ENCODE data around the gene ANXA10.
"Not testable (repeated sequence)": the region's sequence is repeated elsewhere in the genome, so short reads cannot be mapped to it uniquely, and the experiment has no call there.

The ANXA10 gene

DNA sequence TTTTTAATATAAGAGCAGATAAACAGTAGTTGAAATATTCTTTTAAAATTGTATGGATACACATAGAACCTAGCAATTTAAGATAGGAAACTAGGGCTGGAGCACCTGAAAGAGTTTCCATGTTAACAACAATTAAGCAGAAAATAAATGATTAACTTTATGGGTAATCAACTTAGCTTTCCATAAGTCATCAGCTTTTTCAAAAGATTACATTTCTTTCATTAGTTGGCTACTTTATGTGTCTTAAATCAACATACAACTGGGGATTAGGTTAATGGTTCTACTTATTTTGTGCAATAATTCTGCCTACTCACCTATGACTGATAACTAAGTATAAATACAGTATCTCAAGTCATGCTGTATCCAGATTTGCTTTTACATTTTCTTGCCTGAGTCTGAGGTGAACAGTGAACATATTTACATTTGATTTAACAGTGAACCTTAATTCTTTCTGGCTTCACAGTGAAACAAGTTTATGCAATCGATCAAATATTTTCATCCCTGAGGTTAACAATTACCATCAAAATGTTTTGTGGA is at the start of gene ANXA10:
Gene ANXA10, plus strand, starts transcription at position 362 of the 537 bp plus-strand sequence. Its CDS starts 164 bp downstream, at position 526.
- no peak for DNase-seq (ENCODE audit: low read depth)

DNA sequence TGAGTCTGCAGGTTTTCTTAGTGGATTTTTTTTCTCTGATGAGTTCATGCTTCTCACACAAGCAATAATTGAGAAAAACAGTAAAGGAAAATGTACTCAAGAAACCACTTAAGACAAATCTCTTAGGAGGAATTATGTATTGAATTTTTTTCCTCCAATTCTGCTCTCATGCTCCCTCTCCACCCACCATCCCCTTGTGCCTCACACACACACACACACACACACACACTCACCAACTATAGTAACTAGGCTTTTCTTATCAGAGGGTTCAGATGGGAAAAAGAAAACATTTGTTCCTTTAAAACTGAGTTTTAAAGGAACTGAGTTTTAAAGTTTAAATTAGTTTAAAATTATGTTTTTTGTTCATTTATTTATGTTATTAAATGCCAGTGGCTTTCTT is 47.0 kb upstream of the ANXA10 start:
- no peak for DNase-seq (ENCODE audit: low read depth)

DNA sequence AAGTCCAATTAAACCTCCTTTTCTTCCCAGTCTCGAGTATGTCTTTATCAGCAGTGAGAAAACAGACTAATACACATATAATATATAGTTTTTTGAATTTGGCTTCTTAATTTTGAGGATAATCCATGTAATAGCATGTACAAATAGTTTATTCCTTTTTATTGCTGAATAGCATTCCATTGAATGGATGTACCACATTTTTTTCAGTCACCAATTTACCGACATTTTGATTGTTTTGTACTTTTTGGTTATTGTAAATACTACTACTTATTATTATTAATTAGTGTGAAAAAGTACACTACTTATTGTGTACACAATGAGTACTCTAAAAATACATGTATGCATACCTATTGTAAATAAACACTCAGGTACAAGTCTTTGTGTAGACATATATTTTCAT is 42.3 kb upstream of the ANXA10 start:
- no peak for DNase-seq (ENCODE audit: low read depth)

GRCh38 chr4:168051526-168051925 is 40.8 kb upstream of the ANXA10 start:
- DNase-seq (ENCODE audit: low read depth) = no peak

DNA sequence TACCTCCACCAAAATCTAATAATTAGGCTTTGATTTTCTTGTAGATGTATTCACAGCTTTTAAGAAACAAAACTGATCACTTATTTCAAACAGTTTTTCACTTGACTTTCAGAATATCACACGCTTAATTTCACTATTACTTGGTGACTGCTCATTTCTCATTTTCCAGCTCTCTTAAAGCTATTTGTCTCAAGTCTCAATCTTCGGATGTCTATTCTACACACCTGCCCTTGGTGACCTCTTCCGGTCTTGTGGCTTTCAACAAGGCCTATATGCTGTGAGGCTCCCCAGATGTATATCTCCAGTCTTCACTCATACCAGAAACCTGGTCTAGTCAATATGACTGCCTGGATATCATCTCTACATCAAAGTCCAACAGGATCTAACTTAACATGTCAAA is 34.9 kb upstream of the ANXA10 start:
- no peak for DNase-seq (ENCODE audit: low read depth)

DNA sequence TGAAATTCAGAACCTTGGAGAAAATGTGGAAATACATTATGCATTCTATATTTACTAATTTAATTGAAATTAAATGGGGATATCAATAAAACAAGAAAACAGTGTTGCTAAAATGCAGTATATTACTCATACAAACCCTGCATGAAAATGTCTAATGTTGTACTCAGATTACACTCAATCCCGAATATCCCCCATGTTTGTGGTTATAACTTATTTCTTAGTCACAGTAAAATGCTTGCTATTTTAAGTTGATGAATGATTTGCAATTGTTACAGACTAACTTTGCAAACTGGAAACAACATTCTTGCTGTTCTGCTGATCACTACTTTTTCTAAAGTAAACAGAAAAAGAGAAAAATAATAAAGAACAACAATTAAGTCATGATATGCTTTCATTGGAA is 33.1 kb upstream of the ANXA10 start:
- DNase-seq (ENCODE audit: low read depth) = no peak

DNA sequence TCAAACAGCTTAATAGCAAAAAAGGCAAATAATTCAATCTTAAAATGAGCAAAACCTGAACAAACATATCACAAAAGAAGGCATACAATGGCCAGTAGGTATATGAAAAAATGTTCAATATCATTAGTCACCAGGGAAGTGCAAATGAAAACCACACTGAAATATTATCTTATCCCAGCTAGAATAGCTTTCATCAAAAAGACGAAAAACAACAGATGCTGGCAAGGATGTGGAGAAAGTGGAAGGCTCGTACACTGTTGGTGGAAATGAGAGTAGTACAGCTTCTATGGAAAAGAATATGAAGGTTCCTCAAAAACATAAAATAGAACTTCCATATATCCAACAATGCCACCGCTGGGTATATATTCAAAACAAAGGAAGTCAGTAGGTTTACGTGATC is 29.3 kb upstream of the ANXA10 start:
- no peak for DNase-seq (ENCODE audit: low read depth)

DNA sequence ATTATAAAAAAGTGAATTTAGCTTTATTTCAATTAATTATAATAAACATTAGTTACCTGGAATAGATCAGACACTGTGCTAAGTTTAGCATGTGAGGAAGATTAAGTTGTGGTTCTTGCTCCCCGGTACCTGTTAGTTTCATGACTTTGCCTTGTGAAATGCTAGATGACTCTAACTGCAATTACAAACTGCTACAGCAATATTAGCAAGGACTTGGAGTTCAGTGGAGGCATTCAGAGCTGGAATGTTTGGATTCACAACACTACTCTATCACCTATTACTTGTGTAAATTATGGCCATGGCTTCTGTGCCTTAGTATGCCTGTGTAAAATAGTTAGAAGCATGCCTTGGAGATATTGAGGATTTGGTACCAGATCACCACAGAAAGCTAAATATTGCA is 21.4 kb upstream of the ANXA10 start:
- no peak for DNase-seq (ENCODE audit: low read depth)

GRCh38 chr4:168071304-168071703 is 21.0 kb upstream of the ANXA10 start:
- DNase-seq (ENCODE audit: low read depth) = no peak

DNA sequence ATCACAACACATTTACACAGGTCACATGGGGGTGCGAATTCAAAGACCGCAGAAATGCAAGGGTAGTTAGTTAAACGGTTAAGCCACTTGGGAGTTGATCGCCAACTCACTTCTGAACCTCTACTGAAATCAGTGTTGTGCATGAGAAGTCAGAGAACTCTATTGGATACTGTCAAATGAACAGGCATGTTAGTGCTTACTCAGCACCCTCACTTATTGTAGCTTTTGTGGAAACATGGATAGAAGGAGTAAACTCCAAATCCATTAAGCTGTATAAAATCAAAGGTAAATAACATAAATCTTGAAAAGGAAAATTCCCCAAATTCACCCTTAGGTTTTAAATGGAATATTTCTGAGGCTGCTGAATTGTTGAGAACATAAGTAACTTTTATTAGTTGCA is 17.5 kb upstream of the ANXA10 start:
- DNase-seq (ENCODE audit: low read depth) = no peak

DNA sequence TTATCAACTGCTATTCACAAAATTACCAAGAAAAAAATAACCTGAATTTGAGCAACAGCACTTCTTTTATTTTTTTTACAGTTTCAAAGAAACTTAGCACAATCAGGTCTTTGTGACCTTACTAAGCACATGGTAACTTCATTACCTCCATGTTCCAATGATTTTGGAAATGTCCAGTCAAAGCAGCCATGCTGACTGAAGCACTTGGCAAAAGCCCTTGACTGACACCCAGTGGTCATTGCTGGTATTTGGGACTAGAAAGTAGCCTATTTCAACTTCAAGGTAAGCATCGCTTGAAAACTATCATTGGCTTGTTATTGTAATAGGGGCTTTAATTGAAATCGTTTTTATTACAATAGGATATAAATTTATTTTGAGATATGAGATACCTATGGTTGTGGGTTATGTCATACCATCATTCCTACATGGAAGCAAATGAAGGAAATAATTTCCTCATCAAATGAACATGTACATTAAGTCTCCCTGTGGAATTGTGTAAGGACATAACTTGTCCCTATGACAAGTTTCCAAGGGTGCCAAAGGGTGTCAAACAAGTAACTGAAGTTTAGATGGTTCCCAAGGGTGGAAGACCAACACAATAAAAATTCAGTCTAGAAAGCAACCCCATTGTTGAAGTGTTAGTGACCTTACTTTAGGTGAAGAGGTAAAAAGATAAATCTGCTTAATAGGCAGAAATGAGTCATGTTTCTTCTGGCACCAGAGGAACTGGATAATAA is 15.2 kb upstream of the ANXA10 start:
- no peak for DNase-seq (ENCODE audit: low read depth)

GRCh38 chr4:168077726-168078239 is 14.6 kb upstream of the ANXA10 start:
- no peak for DNase-seq (ENCODE audit: low read depth)

- DNase-seq (ENCODE audit: low read depth) = no peak
Measured at GRCh38 chr4:168082379-168082778, 10.0 kb upstream of the ANXA10 start.

GRCh38 chr4:168095776-168096406 is 3.6 kb downstream of the ANXA10 start:
- DNase-seq (ENCODE audit: low read depth) = no peak

DNA sequence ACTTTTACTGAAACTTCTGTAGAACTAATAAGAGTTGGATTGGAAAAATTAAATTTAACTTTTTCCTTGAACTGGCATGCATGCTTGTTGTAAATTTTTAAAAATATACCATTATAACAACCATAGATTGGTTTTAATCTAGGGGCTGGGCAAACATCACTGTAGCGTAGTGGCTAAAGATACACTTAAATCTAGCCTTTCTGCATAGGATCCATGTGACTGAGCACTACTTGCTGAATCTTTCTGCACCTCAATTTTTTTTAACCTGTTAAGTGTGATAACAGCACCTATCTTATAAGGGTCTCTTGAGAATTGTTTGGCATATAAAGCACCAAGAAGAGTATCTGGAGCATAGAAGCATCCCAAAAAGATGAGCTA is 4.1 kb downstream of the ANXA10 start:
- no peak for DNase-seq (ENCODE audit: low read depth)

- no peak for DNase-seq (ENCODE audit: low read depth)
Measured at GRCh38 chr4:168097161-168097560, 4.8 kb downstream of the ANXA10 start.

DNA sequence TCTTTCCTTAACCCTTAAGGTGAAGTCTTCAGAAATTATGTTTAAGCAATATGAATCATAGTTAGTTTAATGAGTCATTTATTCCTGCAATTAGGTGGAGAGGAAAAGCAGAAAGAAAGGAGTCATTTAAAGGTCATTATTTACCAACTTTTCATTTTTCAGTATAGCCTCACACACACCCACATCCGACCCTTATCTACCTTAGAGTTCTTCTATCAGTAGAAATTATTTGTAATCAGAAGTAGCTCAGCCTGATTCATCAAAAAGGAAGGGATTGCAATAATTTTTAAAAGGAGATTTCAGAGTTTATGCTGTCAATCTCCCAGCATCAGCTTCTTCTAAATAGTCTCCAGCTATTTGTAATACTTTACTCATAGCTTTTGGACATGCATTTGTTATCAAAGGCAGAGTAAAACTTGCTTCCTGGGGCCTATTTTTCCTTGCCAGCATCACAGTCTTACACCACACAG is 5.9 kb downstream of the ANXA10 start:
- DNase-seq (ENCODE audit: low read depth) = no peak

DNA sequence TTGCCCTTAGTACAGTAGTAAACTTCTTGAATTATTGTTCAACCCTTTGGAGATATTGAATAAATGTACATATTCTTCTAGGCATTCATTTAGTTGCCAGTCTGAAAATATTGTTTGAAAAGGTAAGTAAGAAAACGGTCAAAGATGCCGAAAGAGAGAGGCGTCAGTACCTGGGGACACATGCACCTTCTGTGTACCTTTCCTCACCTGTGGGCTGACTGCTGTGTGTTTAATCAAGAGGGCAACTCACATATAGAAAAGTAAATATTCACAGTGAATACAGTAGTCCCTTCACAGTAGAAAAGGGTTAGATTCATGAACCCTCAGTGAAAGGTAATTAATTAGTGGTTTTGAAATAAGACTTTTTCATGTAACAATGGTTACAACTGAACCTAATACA is 6.9 kb downstream of the ANXA10 start:
- no peak for DNase-seq (ENCODE audit: low read depth)

GRCh38 chr4:168101026-168101425 is 8.7 kb downstream of the ANXA10 start:
- no peak for DNase-seq (ENCODE audit: low read depth)

GRCh38 chr4:168102403-168102802 is 10.1 kb downstream of the ANXA10 start:
- no peak for DNase-seq (ENCODE audit: low read depth)

- no peak for DNase-seq (ENCODE audit: low read depth)
Measured at GRCh38 chr4:168109527-168109926, 17.2 kb downstream of the ANXA10 start.

DNA sequence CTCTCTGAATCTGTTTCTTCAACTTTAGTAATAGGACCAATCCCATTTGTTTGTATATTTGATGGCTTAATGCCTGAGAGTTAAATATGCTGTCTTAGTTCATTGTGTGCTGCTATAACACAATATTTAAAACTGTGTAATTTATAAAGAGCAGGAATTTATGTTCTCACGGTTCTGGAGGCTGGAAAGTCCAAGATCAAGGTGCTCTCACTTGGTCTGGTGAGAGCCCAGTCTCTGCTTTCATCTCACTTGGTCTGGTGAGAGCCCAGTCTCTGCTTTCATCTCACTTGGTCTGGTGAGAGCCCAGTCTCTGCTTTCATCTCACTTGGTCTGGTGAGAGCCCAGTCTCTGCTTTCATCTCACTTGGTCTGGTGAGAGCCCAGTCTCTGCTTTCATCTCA is 20.7 kb downstream of the ANXA10 start:
- DNase-seq (ENCODE audit: low read depth) = not testable (repeated sequence)

DNA sequence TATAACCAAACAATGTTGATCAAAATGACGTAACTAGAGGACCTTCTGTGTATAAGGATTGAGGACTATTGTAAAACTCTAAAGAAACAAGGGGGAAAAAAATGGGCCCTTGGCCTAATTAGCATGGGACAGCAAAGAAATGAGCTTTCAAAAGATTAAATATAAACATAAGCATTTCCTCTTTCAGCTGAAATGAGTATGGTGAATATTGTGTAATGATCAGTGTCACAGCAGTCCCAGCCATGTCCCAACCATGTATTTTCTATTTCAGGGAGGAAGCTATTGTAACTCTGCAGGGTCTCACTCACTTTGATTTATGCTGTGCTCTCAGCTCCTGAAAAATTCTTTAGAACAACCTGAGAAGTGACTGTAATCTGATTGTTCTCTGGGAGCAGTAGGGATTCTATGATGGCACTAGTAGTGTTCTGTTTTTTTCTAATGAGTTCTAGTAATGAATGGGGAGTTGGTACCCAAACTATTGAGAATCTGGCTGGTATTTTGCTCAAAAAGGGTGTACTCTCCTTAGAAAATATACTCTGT is 25.8 kb downstream of the ANXA10 start:
- no peak for DNase-seq (ENCODE audit: low read depth)

All from activated gamma-delta T cell treated with anti-CD3 and anti-CD28 coated beads, Interleukin-2, amount 50 U/mL, for 16 hours (primary cell).